Measurements from ENCODE around the gene SND1. TPM values are rescaled to one million over a fixed set of nuclear protein-coding genes. Genes with fewer than 3 reads are reported as not detected.

SND1 gene
- total RNA-seq, 4 donors from 2014 or later = 62.0 to 89.4 (median 82.1) TPM

- 19 to 21% methylated on average over 5 of the region's 5 CpGs for WGBS, 2 donors
- no peak overlapping the region for H3K4me3 ChIP-seq (ENCODE audit: low read depth, poor library complexity, severe bottlenecking)
- DNase-seq (ENCODE audit: low spot score in 2 of 2) = no peak
- intact Hi-C loops (cut with DNase I; ENCODE audit: low total_unique reads) = no loop called here
- no peak for TF ChIP-seq CTCF (IDR thresholded peaks at IDR 0.05)
- TF ChIP-seq POLR2A (IDR thresholded peaks at IDR 0.05) = no peak
These were observed 22.6 kb upstream of the SND1 start for GRCh38 chr7:127629268-127629854.

- no peak overlapping the region for H3K4me3 ChIP-seq (ENCODE audit: low read depth, poor library complexity, severe bottlenecking)
- DNase-seq (ENCODE audit: low spot score in 2 of 2) = no peak
- 63 to 75% methylated on average over 7 of the region's 7 CpGs for WGBS, 2 donors
- intact Hi-C loops (cut with DNase I; ENCODE audit: low total_unique reads) = no loop called here
- no peak for TF ChIP-seq POLR2A (IDR thresholded peaks at IDR 0.05)
- TF ChIP-seq CTCF (IDR thresholded peaks at IDR 0.05) = no peak
These were observed 19.6 kb upstream of the SND1 start for GRCh38 chr7:127632276-127632910.

- no peak overlapping the region for H3K4me3 ChIP-seq (ENCODE audit: low read depth, poor library complexity, severe bottlenecking)
- intact Hi-C loops (cut with DNase I; ENCODE audit: low total_unique reads) = no loop called here
- no peak for TF ChIP-seq POLR2A (IDR thresholded peaks at IDR 0.05)
- 48 to 59% methylated on average over 3 of the region's 3 CpGs for WGBS, 2 donors
- DNase-seq (ENCODE audit: low spot score in 2 of 2) = no peak
These were observed 16.2 kb upstream of the SND1 start for GRCh38 chr7:127635659-127636285.

GRCh38 chr7:127638197-127638596 lies 13.8 kb upstream of the SND1 start:
- TF ChIP-seq POLR2A (IDR thresholded peaks at IDR 0.05) (no peak), CTCF (IDR thresholded peaks at IDR 0.05) (no peak)
- DNase-seq (ENCODE audit: low spot score in 2 of 2) = no peak
- intact Hi-C loops (cut with DNase I; ENCODE audit: low total_unique reads) = no loop called here
- H3K4me3 ChIP-seq (ENCODE audit: low read depth, poor library complexity, severe bottlenecking) = no peak overlapping the region

GRCh38 chr7:127644484-127644883 lies 7.5 kb upstream of the SND1 start:
- 67 to 71% methylated on average over 2 of the region's 2 CpGs for WGBS, 2 donors
- no peak for TF ChIP-seq POLR2A (IDR thresholded peaks at IDR 0.05)
- no peak for TF ChIP-seq CTCF (IDR thresholded peaks at IDR 0.05)

GRCh38 chr7:127647636-127648035 lies 4.4 kb upstream of the SND1 start:
- intact Hi-C loops (cut with DNase I; ENCODE audit: low total_unique reads) = no loop called here
- DNase-seq (ENCODE audit: low spot score in 2 of 2) = no peak
- 93 to 96% methylated on average over 8 of the region's 8 CpGs for WGBS, 2 donors
- no peak overlapping the region for H3K4me3 ChIP-seq (ENCODE audit: low read depth, poor library complexity, severe bottlenecking)
- TF ChIP-seq CTCF (IDR thresholded peaks at IDR 0.05) = no peak
- no peak for TF ChIP-seq POLR2A (IDR thresholded peaks at IDR 0.05)

More at GRCh38 chr7:127644484-127644883, 7.5 kb upstream of the SND1 start:
- no peak for DNase-seq (ENCODE audit: low spot score in 2 of 2)
- no peak overlapping the region for H3K4me3 ChIP-seq (ENCODE audit: low read depth, poor library complexity, severe bottlenecking)
- intact Hi-C loops (cut with DNase I; ENCODE audit: low total_unique reads) = no loop called here
